GM18867 (cell line): Measurements from ENCODE around the gene ADSS1.

Experiments
- ATAC-seq: cut with Tn5 transposase; IDR thresholded peaks from one replicate; pipeline ENCODE4 v1.9.1; 2021; ENCODE audit warnings: mild to moderate bottlenecking, moderate library complexity; ENCODE audit not compliant: unreplicated experiment

ADSS1 gene

DNA sequence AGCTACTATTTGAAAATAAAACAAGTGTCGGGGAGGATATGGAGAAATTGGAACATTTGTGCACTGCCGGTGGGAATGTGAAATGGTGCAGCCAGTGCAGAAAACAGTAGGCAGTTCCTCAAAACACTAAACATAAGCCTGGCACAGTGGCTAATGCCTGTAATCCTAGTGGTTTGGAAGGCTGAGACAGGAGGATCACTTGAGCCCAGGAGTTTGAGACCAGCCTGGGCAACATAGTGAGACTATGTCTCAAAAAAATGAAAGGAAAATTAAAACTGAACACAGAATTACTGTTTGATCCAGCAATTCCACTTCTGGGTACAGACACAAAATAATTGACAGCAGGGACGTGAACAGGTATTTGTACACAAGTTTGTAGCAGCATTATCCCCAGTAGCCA lies 41.5 kb downstream of the ADSS1 start:
- ATAC-seq: no peak

- ATAC-seq: no peak
These were observed 42.3 kb downstream of the ADSS1 start for GRCh38 chr14:104766256-104766862.

DNA sequence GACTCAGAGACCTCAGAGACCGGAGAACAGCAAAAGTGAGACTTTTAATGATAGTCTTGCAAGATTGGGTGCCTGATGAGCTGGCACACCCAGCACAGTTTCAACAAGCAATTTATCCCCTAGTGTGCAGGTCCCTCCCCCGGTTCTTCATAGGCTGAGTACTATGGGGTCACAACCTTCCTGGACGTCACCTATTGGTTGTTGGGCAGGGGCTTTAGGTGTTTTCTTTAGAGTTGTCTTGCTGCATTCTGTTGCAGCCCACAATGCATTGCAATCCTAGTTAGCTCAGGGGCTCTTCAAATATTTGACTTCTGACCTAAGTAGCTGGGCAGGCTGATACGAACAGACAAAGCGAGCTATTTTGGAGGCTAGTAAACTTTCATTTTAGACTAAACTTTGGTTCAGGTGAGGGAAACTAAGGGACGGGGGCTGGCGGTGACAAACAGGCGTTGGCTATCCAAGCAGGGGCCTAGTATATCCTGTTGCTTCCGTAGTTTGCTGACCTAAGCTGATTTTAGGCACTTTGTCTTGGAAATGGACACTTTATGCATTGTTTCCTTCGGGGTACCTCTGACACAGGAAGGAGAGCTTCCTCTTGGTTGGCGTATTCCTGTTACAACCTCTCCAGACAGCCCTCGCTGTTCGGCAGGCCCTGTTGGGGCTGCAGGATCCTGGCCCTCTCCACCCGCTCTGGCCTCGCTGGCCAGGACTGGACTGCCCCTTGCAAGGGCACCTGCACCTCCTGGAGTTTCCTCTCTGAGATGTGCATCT lies 43.0 kb downstream of the ADSS1 start:
- no peak for ATAC-seq

- ATAC-seq: no peak
These were observed 43.5 kb downstream of the ADSS1 start for GRCh38 chr14:104767634-104767918.

DNA sequence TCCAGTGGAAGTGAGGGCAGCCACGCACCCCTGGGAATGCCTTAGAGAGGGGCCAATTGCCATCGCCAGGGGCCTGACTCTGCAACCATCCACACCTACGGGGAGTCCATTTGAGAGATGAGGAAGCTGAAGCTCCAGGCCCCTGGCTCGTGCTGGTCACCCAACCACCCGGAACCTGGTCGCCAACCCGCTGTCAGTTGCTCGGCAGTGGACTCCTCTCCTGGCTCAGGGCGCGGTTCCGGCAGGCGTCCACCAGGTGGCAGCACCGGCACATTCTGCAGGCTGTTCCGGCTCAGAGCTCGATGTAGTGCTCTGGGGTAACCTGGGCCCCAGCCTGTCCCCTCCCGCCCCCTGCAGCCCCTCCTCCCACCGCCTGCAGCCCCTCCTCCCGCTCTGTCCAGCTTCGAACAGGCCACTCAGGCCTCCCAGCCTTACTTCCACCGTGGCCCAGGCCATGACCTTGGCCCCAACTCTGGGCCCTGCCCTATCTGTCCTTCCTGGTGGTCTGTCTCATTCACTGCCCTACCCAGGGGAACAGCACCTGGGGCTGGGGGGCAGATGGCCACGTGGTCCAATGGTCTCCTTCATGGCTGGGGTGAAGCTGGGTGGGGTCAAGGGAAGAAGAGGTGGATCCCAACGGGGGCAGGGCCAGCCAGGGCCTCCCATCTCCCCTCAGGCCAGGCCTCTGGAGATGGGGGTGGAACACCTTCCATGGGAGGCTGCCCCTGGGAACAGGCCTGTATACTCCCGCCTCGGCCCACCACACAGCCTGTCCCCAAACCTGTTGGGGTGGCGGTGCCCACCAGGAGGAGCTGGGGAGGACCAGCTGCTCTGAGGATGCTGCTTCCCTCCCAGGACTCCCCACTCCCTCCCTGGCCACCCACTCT lies 44.7 kb downstream of the ADSS1 start:
- ATAC-seq: peak; percentile 71

DNA sequence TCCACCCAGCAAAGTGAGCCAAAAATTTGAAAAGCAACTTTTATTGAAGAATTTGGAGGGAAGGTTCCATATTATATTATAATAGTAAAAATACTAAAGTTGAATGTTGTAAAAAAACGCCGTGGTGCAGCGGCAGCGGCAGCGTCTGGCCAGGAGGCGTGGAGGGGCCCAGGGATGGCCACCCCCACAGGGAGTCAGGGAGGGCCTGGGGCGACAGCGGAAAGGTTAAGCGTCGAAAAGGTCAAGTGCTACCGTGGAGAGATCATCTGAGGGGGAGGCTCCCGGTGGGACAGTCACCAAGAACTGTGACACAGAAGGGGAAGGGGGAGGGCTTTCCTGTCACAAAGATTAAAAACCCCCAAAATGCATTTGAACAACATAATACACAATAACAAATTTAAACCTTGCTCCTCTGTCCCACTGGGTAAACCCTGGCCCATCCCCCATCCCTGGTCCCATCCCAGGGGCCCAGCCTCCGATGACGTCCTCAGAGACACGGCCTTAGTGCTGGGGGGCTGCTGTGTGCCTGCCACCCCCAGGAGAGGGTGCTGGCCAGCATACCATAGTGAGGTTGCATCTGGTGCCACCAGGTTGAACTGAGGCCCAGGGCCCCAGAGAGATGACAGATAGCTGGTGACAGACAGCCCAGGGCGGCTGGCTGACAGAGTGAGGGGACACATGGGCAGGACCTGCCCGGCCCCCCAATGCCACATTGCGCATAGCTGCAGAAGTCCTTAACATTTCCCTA lies 45.5 kb downstream of the ADSS1 start:
- no peak for ATAC-seq

- no peak for ATAC-seq
These were observed 46.1 kb downstream of the ADSS1 start for GRCh38 chr14:104770072-104770579.

DNA sequence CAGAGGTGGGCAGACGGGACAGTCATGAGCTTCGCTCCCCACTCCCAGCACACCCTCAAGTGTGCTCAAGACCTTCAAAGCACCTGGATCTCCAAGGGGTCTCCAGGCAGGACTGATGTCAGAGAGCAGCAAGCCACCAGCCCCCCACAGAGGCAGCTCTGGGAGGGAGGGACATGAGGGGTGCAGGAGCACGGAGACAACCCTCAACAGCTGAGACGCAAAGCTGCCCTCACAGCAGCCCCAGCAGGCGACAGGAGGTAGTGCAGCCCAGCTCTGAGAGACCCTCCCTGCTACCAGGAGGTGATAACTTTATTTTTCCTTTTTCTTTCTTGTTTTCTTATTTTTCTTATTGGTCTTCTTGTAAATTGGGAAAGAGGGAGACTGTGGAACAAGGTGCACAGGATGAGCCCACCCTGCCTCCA lies 46.8 kb downstream of the ADSS1 start:
- no peak for ATAC-seq

DNA sequence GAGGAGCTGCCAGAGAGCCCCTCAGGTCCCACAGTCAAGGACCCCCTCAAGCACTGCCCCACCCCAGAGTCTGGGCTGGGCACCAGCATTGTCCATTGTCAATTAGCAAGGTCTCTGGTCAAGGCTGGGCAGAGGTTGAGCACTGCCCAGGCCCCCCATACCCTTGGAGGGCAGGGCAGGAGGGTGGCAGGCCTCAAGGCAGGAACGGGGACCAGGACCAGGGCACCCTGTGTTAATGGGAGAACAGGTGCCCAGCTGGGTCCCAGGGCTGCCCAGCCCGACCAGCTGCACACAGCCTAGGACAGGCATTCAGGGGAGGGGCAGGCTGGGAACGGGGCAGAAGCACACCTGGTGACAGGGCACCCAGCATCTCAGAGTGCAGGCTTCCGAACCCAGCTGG lies 47.3 kb downstream of the ADSS1 start:
- ATAC-seq: no peak

- ATAC-seq: no peak
These were observed 48.1 kb downstream of the ADSS1 start for GRCh38 chr14:104771918-104772706.

- ATAC-seq: no peak
These were observed 48.9 kb downstream of the ADSS1 start for GRCh38 chr14:104772707-104773504.

GRCh38 chr14:104773505-104774452 lies 49.8 kb downstream of the ADSS1 start:
- no peak for ATAC-seq

DNA sequence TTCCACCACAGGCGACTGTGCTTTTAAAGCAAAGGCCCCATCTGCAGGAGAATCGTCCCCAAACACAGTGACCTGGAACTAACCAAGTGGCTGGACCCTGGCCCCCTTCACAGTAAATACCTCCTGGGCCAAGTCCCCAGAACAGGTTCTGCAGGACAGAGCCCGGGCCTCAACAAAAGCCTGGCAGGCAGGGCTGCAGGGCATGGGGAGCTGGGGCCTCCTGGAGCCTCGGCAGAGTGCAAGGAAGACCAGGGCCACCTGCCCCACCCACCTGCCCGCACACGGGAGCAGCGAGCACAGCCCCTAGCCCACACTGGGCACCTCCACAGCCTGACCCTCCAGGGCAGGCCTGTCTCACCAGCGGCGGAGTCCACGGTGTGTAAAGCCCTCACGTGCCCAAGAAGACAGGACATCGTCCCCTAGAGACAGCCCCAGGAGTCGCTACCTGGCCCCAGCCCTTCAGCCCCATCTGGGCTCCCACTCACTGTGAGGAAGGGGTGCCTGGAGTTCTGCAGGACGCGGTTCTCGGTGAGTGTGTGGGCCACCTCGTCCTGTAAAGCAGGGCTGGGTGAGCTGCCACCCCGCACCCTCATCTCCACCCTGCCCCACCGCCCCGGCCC lies 50.5 kb downstream of the ADSS1 start:
- ATAC-seq: no peak

GRCh38 chr14:104775073-104775489 lies 51.1 kb downstream of the ADSS1 start:
- no peak for ATAC-seq

DNA sequence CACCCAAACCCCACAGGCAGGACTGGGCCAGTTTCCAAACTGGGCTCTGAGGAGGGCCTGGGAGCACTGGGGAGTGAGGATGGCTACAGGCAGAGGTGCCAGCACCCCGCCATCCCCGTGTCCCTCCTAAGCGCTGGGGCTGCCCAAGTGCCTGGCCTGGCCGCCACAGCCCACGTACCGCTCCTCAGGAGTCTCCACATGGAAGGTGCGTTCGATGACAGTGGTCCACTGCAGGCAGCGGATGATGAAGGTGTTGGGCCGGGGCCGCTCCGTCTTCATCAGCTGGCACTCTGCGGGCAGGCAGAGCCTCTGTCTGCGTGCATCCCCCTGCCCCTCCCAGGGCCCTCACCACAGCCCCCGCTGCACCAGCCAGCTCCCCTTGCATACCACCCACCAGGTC lies 52.5 kb downstream of the ADSS1 start:
- no peak for ATAC-seq

GRCh38 chr14:104776961-104777807 lies 53.2 kb downstream of the ADSS1 start:
- ATAC-seq: no peak

DNA sequence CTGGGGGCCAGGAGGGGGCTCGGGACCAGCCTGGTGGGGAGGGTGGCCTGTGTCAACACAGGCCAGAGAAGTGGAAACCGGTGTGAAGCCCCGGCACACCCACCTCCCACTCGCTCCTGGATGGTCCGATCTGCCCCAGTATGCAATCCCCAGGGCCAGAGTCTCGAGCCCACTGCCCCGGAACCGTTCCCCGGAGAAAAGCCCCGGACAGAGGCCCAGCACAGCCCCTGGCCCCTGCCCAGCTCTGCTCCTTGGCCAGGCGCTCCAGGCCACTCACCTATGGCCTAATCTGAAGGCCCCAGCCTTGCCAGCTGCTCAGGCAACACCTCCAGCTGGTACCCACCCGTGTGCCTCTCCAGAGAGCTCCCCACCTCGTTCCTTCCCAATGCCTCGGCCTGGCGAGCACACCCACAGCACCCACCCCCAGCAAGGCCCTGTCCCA lies 53.8 kb downstream of the ADSS1 start:
- ATAC-seq: no peak
